Measurements from ENCODE around the gene PLIN1.

PLIN1 gene

GRCh38 chr15:89628301-89628700, 50.9 kb downstream of the PLIN1 start:
- no peak for DNase-seq

DNA sequence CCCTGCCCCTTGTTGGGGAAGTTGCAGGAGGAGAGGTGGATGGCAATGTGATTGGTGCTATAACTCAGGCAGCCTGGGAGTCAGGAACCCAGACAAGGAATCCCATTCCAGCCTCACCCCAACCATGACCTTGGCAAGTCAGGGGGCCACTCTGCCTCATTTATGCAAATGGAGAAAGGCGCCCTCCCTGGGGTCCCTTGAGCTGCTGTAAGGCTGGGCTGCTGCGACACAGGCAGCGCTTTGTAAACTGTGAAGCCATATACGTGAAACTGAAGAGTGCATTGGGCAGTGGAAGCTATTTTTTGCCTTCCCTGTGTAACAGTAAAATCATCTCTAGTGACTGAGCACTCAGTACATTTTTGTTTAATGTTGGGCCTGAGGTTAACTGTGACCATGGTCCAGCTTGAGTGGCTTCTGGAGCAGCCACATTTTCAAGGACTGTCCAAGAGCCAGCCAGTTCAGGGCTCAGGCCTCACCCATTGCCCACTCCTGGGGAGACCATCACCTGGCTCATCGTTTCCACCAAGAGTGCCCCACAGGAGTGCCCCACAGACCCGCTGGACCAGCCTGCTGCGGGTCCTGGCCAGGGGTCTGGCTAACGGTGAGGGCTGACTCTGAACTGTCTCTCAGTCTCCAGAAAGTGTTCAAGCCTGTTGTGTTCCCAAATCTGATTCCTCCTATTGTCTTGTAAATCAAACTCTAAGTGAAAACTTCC, 51.8 kb downstream of the PLIN1 start:
- no peak for DNase-seq

DNA sequence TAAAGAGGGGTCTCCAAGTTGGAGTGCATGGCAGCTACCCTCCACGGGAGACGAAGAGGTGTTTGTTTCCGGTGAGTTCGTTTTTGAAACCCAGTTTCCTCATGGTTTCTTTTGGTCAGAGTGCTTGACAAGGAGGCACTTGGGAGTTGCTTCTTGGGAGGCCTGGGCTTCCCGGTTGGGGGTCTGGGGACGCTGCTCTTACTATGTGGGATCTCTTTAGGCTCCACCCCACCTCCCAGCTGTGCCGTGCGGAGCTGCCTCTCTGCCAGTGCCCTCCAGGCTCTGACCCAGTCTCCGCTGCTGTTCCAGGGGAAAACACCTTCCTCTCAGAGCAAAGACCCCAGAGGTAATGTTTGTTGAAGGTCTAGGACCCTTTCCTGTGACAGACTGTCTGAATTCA, 53.5 kb downstream of the PLIN1 start:
- no peak for DNase-seq

DNA sequence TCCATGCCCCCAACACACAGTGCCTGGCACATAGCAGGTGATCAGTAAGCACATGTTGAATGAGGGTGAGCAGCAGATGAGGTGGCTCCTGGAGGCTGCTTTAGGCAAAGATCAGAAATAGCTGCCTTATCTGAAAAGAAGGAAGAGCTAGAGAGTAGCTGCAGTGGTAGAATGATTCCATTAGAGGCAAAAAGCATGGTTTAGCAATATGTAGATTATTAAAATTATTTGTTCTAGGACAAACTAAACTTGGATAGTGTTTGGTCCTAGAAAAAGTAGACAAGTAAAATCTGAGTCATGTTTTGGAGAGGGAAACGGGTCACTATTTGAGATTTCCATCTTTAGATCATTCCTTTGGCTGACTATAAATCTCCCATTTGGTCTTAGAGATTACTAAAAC, 56.0 kb downstream of the PLIN1 start:
- DNase-seq, result no peak

DNA sequence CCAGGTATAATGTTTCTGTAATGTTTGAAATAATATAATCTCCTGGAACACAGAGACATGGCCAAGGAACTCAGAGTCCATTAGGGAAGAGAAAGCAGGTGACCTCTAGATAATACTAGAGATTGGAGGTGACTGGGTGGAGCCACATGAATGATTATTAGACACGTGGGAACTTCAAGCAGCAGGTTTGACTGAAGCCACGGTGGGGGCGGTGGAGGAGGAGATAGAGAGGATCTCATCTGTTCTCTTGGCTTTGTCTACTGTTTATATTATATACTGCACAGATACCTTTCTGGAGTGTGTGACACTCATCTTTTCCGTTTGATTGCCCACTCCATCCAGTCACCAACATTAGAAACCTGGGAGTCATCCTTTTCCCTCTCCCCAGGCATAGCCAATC, 57.6 kb downstream of the PLIN1 start:
- DNase-seq, result no peak

DNA sequence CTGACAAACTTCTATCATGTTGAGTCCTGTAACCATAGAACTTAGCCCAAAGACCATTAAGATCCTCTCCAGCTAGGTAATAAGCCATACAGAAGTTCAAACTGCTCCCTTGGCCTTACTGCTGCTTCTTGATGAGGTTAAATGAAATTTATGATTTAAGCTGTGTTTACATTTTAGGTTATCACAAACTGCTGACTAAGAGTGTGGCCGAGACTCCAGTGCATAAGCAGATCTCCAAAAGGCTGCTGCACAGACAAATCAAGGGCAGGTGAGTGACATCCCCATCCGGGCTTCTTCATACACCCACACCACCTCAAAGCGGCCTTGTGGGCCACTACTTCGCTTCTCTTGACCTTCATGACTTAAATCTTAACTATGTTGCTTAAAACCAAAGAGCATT, 62.9 kb downstream of the PLIN1 start:
- no peak for DNase-seq

GRCh38 chr15:89615135-89615534, 64.0 kb downstream of the PLIN1 start:
- DNase-seq, result no peak
